GM19240 (cell line): Measurements from ENCODE around the gene CRLF2.
"Not testable (repeated sequence)": the region's sequence is repeated elsewhere in the genome, so short reads cannot be mapped to it uniquely, and the experiment has no call there.

Experiments used
- DNase-seq: peaks from one replicate; pipeline ENCODE4 v3.0.0; 2011; ENCODE audit warnings: low spot score; ENCODE audit not compliant: insufficient read length

Gene CRLF2

DNA sequence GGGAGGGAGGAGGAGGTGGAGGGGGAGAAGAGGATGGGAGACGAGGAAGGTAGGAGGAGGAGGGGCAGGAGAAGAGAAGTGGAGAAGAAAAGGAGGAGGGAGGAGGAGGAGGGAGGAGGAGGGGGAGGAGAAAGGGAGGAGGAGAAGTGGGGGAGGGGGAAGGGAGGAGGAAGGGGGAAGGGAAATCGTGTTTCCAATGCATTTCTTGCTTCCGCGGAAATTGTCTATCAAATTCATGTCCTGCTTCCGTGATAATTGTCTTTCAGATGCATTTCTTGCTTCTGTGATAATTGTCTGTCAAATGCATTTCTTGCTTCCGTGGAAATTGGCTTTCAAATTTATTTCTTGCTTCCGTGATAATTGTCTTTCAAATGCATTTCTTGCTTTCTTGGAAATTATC is 43.3 kb downstream of the CRLF2 start:
- no peak for DNase-seq

DNA sequence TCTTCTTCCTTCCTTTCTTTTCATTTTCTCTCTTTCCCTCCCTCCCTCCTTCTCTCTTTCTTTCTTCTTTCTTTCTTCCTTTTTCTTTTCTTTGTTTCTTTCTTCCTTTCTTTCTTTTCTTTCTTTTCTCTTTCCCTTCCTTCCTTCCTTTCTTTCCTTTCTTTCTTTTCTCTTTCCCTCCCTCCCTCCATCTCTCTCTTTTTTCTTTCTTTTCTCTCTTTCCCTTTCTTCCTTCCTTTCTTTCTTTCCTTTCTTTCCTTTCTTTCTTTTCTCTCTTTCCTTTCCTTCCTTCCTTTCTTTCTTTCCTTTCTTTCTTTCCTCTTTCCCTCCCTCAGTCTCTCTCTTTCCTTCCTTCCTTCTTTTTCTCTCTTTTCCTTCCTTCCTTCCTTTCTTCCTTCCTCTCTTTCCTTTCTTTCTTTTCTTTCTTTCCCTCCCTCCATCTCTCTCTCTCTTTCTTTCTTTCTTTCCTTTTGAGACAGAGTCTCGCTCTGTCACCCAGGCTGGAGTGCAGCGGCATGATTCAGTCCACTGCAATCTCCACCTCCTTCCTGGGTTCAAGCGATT is 44.4 kb downstream of the CRLF2 start:
- no peak for DNase-seq

DNA sequence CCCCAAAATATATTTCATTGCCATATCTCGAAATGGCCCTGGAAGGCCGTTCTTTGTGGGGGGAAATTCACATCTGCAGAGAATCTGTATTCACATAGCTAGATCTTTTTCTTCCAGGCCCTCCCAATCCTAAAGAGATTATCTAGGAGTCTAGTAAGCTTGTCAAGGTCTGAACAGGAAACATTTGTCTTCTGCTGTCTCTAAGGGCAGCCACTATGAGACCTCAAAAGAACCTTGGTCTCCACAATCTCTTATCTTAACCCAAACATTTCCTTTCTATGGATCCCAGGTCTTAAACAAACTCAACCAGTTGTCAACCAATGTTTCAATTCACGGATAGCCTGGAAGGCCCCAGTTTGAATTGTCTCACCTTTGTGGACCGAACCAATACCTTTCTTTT is 45.0 kb downstream of the CRLF2 start:
- no peak for DNase-seq

DNA sequence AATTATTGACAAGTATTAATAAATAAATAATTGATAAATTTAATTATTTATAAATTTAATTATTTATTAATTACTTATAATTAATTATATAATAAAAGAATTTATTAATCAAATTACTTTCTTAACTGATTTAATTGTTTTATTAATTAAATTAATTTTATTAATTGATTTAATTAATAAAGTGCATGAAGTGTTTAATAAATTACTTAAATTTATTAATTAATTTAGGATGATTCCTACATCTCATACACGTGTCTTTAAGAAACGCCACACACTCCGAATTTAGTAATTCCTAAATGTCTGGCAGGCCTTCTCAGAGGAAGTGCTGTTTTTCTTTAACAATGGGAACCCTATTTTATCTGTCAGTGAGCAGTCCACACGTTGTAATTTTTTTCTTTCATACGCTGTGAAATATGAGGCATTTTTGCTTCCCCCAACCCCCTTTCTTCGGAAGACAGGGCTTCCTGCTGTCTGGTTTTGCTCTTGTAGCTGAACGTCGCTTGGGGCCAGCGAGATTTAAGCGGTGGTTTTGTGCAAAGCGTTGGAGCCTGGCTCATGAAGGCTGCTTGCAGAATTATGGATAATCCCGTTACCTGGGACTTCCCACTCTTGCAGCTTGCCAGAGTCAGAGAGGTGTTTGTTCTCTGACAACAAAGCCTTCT is 46.8 kb downstream of the CRLF2 start:
- no peak for DNase-seq

GRCh38 chrX:1164322-1165288 is 47.8 kb downstream of the CRLF2 start:
- DNase-seq = no peak

DNA sequence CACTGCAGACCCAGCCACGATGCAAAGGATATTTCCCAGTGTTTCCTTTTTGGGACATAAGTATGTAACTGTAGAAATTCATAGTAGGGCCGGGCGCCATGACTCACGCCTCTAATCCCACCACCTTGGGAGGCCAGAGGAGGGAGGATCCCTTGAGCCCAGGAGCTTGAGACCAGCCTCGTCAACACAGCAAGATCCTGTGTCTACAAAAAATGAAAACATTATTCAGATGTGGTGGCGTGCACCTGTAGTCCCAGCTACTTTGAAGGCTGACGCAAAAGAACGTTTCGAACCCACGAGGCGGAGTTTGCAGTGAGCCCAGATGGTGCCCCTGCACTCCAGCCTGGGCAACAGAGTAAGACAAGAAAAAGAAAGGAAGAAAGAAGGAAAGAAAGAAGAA is 49.2 kb downstream of the CRLF2 start:
- DNase-seq = no peak

GRCh38 chrX:1162119-1162916 is 50.1 kb downstream of the CRLF2 start:
- no peak for DNase-seq

GRCh38 chrX:1159548-1159947 is 52.9 kb downstream of the CRLF2 start:
- no peak for DNase-seq

GRCh38 chrX:1156681-1157455 is 55.6 kb downstream of the CRLF2 start:
- not testable (repeated sequence) for DNase-seq

DNA sequence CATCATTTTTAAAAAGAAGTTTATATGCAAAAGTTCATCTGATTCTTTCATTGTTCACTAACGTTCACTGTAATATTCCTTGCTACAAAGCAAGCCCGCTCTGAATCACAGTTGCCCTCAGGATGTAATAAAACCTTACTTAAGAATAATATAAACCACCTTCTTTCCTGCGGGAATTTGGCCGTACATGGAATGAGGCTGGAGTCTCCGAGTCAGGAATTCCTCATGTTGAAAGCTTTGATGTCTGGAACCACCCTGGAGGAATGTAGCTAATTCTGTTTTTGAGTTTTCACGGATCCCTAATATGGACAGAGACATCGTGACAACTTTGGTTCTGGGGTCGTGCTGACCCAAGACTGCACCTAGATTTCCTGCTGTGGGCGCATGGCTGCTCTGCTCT is 58.5 kb downstream of the CRLF2 start:
- DNase-seq = no peak

- no peak for DNase-seq
These were observed 60.4 kb downstream of the CRLF2 start for GRCh38 chrX:1152090-1152489.

DNA sequence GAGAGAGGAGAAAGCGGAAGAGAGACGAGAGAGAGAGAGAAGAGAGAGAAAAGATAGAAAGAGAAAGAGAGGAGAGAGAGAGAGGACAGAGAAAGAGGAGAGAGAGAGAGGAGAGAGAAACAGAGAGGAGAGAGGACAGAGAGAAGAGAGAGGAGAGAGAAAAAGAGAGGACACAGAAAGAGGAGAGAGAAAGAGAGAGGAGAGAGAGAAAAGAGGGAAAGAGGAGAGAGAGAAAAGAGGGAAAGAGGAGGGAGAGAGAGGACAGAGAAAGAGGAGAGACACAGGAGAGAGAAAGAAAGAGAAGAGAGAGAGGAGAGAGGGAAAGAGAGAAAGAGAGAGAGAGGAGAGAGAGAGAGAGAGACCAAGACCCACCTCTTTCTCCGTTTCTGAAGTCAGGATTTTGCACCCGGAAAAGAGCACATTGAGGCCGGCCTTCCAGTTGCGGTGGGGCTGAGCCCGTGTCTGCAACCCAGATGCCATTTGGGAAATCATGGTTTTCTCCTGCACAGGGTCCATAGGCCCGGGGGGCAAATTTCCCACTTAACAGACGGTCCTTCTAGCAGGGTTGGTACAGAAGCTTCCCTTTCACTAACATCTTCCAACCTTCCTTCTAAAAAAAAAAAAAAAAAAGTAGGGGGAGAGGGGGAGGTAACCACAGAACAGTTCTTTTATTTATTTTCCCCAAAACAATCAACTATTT is 60.9 kb downstream of the CRLF2 start:
- no peak for DNase-seq

DNA sequence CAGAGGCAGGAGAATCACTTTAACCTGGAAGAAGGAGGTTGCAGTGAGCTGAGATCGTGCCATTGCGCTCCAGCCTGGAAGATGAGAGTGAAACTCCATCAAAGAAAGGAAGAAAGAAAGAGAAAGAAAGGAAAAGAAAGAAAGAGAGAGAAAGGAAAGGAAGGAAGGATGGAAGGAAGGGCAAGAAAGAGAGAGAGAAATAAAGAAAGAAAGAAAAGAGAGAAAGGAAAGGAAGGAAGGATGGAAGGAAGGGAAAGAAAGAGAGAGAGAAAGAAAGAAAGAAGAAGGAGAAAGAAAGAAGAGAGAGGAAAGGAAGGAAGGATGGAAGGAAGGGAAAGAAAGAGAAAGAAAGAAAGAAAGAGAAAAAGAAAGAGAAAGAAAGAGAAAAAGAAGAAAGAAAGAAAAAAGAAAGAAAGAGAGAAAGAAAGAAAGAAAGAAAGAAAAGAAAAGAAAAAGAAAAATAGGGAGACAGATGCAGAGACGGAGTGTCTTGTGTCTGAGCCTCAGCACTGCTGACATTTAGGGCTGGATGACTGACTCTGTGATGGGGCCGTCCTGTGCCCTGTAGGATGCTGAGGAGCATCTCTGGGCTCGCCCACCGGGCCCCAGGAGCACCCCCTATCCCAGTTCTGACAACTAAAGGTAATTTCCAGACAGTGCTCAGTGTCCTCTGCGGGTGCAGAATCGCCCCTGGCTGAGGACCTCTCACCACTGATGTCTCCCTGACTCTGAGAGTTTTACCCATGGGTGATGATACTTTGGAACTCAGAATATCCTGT is 61.7 kb downstream of the CRLF2 start:
- no peak for DNase-seq

DNA sequence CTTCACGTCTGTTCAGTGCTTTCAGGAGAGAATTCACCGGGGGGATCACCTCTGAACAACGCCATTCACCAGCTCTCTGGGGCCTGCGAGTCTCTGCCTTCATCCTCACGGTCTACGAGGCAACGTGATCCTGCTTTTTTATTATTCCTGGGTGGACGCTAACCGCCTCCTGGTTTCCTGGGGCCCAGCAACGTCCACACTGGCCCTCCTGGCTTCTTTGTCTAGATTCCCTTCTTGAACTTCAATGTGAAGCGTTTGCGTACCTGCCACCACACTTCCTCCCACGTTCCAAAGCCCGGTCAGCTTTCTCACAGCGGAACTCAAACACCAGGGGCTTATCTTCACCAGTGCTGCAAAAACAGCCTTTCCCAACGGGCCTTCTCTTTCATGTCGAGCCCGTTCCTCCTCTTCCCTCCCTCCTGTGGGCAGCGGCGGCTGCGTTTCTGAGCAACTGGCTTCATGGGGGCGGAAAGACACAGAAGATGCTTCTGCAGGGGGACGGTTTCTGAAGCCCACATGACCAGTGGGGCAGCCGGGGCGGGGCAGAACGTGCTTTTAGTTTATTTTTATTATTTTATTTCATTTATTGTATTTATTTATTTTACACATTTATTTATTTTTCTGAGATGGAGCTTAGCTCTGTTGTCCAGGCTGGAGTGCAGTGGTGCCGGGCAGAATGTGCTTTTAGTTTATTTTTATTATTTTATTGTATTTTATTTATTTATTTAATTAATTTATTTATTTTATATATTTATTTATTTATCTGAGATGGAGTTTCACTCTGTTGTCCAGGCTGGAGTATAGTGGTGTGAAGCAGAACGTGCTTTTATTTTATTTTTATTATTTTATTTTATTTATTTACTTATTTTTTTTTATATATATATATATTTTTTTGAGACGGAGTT is 64.6 kb downstream of the CRLF2 start:
- DNase-seq = no peak

DNA sequence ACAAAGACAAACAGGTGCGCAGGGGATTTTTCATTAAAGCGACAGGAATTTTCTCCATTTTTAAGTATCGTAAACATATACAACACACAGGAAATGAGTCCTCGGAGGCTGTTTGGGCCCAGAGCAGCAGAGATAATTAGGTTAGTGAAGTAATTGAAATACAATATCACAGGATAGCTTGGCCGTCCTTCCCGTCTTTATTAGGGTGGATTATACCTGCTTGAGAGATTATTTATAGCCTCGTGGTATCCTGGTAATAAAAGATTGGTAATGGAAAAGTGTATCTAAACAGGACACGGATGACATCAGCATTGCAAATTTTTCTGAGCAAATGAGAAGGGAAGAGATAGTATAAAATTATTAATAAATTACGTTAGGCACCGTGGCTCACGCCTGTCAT is 68.2 kb downstream of the CRLF2 start:
- no peak for DNase-seq
